ENCODE data around the gene COL4A1.

COL4A1 gene

DNA sequence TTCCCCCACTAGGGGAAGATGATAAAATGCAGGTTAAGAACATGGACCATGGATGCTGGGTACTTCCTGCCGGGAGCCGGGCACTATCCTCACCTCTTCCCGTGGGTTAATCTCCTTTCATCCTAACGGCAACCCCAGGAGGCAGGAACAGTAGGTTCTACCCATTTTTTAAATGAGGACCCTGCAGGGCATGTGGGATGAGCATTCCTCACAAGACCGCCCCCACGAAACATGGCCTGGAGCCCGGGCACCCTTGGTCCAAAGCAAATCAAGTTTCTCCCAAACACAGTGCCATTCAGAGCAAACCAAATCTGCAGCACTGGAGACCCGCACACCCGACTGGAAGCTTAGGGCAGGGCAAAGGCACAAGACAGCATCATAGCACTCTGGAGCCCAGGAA lies 35.5 kb upstream of the COL4A1 start:
- DNase-seq = no peak

DNA sequence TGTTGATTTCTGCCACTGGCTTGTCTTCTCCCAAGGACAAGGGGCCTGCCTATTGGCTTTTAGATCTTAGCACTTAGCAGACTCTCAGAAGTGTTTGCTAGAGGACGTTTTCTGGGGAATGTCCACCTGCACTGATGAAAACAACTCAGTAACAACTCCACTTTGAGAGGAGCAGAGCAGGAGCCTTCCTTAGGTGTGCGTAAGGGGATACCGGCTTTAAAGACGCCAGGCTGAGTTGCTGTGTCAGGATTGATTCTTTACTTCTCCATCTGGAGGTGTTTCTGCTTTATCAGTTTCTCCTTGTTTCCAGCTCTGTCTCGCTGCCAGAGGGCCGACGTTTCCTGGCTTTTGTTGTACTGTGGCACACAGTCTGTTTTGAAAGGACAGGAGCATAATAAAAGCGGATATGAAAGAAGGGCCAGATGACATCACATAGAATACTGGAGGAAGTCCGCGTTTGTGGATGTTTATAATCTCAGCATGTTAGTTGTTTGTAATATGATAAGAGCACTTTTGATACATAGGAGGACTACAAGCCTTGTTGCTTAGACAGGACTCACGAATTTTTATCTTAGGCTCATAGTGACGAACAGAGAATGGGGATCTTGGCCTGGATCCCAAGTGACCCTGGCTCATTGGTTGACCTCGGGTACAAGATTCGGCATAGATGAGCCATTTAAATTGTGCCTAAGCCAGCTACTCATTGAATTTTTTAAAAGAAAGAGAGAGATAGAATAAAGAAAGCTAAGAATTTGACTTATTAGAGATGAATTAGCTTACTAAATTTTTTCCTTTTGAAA lies 34.7 kb upstream of the COL4A1 start:
- DNase-seq = no peak

DNA sequence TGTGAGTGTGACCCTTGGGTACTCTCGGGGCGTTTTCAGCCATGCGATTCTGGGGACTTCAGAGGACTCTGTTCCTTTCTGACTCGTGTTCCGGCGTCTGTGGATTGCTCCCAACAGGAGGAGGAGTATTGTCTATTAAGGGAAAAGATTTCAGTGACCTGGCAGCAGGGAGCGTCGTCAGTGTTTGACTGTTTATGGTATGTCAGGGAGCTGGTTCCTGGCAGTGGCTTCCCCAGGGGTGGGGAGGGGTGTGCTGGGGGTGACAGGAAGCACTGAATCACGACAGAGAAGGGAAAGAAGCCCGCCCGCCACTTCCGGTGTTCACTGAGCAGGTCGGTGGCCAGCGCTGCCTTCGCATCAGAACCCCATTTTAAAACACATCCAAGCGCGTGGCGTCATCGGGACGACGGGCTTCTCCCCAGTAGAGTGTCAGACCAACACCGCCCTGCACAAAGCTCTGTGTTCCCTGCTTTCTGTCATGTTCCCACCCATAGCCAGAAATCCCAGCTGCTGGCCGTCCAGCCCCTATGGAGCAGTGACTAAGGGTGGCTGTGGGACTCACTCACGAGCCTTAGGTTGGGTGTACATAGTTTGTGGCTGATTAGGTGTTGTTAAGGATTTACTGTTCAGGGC lies 34.0 kb upstream of the COL4A1 start:
- peak; percentile 51 for DNase-seq

DNA sequence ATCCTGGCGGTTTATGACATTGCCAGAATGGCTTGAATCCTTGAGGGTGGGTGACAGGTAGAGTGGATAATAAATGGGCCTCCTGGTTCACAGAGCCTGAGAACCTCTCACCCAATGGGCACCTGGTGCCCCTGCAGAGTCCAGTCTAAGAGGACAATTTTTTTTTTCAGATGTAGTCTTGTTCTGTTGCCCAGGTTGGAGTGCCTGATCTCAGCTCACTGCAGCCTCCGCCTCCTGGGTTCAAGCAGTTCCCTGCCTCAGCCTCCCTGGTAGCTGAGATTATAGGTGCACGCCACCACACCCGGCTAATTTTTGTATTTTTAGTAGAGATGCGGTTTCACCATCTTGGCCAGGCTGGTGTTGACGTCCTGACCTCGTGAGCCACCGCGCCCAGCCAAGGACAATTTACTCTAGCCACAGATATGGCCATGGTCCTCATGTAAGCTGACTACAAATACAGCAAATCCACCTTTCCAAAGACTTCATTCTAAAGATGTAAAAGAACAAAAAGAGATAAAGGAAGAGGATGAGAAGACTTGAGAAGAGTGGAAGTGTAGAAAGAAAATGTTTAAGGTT lies 33.1 kb upstream of the COL4A1 start:
- DNase-seq = no peak

DNA sequence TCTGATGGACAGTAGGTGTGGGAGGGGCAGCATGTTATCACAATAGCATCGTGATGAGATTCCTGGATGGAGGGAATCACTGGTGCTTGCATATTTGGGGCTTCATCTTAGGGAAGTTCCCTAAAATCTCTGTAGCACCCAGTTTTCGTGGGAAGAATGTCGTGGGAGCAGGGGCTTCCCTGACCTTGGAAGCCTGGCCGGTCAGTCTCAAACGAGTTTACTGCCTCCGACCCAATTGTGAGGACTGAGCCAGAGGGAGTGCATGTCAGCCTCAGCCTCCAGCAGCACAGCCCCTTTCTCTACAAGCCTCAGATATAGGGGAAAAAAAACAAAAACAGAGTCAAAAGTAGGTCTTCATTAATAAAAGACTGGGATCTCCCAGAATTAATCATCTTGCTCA lies 32.3 kb upstream of the COL4A1 start:
- DNase-seq = no peak

DNA sequence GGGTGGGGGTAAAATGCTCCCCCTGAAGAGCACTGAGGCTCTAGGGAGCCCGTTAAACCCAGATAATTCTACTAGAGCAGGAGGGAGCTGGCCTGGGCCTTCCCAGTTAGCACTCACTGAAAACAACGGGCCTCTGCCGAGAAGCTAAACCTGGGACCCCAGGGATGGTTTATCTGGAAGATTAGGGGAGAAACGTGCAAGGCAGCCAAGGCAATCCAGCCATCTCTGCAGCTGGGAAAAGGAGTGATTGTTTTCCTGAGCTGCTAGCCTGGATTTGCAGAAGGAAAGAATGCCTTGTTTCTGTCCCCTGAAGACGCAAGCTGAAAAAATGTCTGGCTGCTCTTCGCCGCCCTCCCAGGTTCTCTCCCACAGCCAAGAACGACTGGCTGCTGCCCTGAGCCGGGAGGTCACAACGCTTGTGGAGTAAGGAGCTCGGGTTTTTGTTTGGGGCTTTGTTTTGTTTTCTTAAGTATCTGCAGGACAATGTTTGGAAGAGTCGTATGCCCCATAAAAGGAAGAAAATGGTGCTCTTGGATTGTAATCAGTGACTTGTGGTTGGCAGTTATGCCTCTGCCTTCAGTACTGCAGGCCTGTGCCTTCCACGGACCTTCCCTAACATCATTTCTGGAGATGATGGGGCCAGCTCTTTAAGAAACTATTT lies 31.6 kb upstream of the COL4A1 start:
- peak; percentile 61 for DNase-seq

DNA sequence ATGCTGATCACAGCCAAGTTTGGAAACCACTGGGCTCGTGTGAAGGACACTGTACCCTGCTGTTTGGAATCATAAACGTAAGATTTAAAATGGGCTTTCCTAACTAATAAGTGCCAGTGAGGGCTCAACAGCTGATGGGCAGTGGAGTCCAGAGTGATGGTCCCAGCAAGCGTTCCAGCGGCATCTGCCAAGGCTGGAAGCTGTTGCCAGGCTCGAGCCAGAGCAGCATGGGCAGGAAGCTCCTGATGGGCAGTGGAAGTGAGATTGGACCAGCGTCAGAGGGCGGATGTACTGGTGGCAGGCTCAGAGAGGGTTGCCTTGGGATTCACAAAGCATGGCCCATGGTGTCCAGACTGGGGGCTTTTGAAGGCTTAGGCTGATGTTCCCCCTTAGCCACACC lies 30.3 kb upstream of the COL4A1 start:
- DNase-seq = no peak

DNA sequence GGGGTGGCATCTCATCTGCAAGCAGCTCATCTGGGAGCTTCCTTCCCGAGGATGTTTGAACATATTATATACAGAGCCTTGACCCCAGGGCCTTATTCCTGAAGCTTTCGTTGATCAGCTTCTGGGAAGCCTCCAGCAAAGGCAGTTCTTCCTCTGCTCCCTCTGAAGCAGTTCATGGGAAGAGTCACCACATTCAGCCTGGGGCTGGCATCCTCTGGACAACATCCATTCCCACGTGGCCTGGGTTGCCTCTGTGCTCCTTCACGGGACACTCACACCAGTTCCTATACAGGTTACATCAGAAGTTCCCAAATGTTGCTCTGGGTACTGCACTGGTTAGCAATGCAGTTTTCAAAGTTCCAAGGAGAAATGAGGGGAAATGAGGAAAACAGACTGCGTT lies 29.7 kb upstream of the COL4A1 start:
- DNase-seq = no peak

DNA sequence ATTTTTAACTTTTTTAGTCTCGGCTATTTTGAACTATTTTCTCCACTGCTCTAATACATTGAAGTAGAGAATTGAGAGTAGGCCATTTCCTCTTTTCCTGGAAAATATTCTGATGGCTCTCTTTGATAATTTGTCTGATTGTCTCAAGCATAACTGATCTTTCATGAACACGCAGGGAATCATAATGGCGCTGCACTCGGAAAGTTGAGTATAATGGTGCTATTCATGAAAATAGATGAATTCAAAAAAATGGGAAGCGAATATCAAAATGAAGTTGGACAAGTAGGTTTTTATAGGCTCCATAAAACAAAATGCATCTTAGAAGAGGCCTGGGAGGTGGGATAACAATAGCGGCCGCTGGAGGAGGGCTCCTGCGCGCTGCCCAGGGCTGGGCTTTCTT lies 29.2 kb upstream of the COL4A1 start:
- DNase-seq = no peak

DNA sequence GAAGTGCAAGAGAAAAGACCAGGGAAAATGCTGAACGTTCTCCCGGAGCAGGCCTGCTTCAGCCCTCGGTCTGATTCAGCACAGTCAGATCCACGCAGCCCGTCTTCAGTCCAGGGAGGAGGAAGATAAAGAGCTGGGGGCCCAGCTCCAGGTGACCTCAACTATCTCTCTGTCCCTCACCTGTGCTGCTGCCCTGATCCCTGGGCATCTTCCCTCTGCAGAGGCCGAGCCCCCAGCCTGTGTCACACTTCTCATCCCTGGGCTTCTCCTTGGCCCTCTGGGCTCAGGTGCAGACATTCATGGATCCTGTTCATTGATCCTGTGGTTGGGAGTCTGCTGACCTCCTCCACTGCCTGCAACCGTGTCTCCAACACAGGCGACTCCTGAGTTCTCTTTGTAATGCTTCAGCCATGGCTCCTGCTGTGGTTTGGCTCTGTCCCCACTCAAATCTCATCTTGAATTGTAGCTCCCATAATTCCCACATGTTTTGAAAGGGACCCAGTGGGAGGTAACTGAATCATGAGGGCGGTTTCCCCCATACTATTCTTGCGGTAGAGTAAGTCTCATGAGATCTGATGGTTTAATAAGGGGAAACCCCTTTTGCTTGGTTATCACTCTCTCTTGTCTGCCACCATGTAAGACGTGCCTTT lies 28.0 kb upstream of the COL4A1 start:
- DNase-seq = no peak

DNA sequence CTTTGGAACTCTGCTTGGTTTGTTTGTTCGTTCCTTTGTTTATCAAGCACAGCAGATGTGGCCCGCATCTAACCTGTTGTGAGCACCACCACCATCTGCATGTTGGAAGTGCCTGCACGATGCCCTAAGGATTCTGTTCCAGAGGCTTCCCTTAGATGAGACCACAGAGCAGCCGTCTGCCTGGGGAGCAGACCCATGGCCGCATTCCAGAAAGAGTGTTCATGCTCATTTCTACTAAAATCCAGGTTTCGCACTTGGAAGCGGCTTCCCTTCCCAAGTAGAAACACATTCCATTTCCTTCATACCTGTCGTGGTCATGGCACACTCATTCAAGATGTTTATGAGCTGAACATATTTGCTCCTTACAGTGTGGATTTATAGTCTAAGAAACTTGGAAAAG lies 27.3 kb upstream of the COL4A1 start:
- DNase-seq = no peak

DNA sequence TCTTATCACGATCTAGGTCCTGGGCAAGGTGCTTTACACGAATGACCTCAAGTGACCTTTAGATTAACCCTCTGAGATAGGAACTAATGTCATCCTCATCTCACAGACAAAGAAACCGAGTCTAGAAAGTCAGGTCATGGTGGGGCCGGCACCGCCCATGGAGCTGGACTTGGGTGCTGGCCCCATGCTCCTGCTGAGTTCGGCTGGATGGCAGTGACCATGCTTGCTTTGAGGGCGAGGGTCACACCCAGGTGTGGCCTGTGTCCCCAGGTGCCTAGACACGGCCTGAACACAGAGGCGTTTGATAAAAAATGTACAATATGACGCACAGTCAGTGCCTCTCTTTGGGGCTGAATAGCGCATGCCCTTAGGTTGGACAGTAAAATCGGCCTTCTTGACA lies 26.9 kb upstream of the COL4A1 start:
- no peak for DNase-seq

DNA sequence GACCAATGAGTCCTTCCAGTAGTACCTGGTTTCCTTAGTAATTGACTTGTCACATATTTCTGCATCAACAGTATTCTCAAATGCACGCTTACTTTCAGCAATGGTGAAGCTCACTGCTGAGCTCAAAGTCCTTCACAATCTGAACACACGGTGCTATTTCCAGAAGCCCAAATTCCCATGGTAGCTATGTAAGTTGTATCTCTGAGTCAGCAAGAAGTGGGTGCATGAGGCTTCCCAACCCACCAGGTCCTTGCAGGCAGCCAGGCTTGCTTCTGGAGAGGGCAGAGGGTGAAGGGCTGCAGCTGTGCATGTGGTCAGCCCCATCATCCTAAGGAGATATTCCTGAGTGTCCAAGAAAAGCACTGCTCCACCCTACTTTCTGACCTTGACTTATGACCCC lies 25.8 kb upstream of the COL4A1 start:
- no peak for DNase-seq

DNA sequence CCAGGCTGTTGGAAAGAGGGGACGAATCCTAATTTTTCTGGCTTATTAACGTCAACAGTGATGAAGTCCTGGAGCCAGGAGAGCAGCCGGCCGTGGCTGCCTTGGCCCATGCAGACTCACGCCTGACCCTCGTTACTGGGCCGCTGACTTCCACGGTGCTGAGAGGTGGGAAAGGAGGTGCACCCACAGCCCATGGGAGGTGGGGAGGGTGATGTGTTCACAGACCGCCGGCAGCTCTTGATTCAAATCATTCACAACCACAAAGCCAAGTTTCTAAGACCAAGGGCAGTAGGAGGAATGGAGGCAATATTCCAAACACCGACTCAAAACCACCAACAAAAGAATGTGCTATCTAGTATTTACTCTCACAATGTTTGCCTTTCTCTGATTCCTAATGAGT lies 24.4 kb upstream of the COL4A1 start:
- DNase-seq = no peak

DNA sequence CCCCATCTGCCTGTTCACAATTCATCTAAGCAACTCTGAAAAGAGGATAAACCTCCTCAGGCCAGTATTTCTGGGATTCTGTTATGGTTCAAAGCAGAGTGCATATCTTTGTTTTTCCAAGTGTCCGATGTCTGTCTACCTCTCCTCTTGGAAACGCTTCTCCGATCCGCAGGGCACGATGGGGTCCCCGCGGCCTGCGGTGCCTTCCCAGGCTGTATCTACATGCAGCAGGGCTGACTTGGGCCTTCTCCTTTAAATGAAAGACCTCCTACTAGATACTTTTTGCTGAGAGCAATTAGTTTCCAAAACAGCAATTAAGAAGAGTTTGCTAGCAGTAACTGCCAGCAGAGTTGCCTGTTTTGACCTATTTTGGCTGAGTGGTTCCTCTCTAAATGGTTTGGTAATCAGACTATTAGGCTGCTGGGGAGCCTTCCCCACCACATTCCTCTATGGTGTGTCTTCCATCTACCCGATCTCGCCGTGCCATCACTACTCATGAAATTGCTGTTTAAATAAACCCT lies 23.6 kb upstream of the COL4A1 start:
- DNase-seq = peak; percentile 43

DNA sequence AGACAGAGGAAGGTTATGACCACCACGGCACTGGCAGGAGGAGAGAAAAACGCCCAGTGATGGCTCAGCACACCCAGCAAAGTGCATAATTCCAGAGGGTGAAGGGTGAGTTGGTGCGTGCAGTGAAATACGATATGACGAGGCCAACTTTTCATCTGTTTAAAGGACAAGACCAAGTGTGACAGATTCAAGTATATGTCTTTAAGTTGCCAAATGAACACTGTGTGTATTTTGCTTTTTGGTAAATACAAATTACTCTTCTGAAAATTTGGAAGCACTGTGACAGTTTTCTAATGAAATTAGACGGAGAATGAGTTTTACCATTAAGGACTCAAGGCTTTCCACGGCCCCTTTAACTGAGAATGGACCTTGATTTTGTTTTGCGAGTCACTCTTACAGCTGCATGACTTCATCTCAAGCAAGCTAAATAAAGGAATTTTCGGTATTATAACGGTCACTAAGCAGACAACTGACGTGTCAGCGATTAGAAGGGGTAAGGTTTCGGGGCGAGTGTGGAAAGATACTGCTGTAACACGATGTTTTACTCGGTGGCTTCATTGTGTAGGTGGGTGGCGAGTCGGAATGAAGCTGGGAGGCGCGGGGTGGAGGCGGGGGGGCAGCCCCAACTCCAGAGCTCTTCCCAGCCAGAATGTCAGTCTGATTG lies 23.0 kb upstream of the COL4A1 start:
- DNase-seq = peak; percentile 47

DNA sequence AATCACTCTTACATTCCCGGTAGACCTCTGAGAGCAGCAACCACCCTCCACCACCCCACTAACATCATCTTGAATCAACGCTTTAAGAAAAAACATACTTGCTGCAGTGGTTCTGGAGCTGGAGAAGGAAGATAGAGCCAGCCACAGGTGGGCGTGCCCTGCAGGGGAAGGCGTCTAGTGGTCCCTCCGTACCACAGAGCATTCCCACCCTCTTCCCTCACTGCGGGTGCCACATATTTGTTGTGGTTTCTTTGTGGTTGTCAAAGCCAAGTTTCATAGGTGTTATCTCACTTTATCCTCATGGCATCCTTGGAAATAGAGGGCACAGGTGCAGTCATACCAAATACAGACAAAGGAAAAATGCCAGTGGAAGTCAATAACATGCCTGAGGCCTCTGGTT lies 22.3 kb upstream of the COL4A1 start:
- no peak for DNase-seq

DNA sequence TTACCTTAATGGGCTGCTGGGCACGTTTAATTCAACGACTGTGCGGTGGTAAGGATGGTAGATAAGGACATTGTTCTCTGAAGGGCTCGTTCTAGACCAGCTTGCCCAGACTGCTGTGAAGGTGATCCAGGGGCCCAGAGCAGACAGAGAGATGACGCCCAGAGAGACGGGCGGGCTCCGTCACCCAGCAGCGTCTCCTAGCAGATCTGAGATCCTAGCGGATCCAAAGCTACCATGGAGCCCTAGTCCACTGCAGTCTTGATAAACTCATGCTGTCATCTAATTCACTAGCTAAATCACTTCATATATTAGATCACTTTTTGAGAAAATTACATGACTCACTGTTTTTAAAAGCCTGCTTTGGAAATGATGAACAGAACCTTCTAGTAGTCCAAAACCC lies 21.6 kb upstream of the COL4A1 start:
- DNase-seq = no peak

DNA sequence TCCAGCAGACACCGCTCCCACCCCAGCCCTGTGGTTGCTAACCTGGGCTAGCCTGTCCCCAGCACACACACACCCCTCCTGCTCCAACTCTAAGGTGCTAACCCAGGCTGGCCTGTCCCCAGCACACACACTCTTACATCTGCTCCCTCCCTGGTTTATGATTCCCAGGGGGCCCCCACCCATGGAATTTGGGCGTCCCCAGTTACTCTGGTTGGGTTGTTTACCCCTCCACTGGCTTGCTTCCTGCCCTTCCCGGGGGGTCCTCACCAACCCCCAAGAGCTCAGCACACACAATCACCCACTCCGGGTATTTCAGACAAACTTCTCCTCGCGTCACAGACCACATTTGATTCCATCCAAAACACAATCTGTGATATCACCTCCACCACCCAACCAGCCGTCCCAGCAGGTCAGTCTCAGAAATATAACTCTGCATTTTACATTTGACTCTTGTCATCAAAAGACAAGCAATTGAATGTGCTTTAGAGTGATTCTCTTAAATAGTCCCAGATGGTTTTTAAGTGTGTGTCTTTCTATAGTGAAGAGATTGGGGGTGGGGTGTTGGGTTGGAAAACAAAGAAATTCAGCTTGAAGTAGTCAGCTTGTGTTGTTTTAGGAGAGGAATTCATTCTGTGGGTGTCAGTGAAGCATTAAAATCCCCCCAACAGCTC lies 20.2 kb upstream of the COL4A1 start:
- DNase-seq = peak; percentile 43

DNA sequence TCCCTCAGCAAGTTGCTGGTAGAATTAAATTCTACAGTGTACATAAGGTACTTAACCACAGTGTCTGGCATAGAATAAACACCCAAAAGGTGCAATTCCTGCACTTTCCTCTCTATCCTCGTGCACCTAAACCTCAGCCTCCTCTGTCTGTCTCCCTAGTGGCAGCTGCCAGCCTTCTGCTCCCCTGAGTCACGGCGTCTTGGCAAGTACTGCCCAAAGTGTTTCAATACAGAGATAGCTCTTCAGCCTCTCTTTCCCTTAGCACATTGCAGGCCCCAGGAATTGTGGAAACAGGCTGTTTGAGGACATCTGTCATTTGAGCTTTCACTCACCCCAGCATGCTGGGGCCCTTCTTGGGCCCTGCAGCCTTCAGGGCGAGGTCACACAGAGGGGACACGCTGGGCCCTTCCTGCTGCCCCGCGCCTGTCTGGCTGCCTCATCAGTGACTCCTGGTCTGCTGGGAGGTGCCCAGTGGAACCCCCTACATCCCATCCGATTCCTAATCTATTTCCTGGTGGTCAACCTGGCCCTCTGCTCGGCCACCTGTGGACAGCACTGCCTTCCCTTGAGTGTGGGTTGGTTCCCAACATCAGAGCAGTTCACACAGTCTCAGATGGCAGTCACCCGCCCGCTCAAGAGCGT lies 19.4 kb upstream of the COL4A1 start:
- DNase-seq = no peak
